ENCODE measurements around the gene SHROOM3. TPM values are rescaled to one million over a fixed set of nuclear protein-coding genes. Genes with fewer than 3 reads are reported as not detected.
A peak's percentile ranks its signal among the peaks of the same experiment; 100 is the strongest.

Gene SHROOM3
- total and polyA plus RNA-seq, 2 experiments from 2014 or later, result 11.3 to 73.5 TPM

- Mint-ChIP-seq H3K4me1 (peaks cover 19% of the 10 kb centered on the region), H3K27ac (no peak overlapping the region), H3K27me3 (ENCODE audit: insufficient read depth, low read depth, poor library complexity) (peaks cover 4% of the 10 kb centered on the region), H3K4me3 (no peak overlapping the region), H3K36me3 (ENCODE audit: low read depth) (no peaks in the 10 kb centered on the region), H3K9me3 (no peaks in the 10 kb centered on the region)
- Histone ChIP-seq H3K27me3 (ENCODE audit: insufficient read depth) (no peaks in the 10 kb centered on the region), H3K4me1 (ENCODE audit: insufficient read depth) (0 out of 2 replicates have a peak, but pooled peaks cover 11% of the 10 kb centered on the region), H3K4me3 (no peak overlapping the region), H4K20me1 (replicated peaks; ENCODE audit: insufficient read depth) (no peaks in the 10 kb centered on the region), H3K79me2 (replicated peaks; ENCODE audit: insufficient read depth) (no peaks in the 10 kb centered on the region), H3K4me2 (no peak overlapping the region), H3K9me2 (ENCODE audit: insufficient read depth) (no peaks in the 10 kb centered on the region), H3K36me3 (ENCODE audit: insufficient read depth) (no peaks in the 10 kb centered on the region), H3F3A (replicated peaks; ENCODE audit: low read depth) (no peaks in the 10 kb centered on the region), H3K27ac (ENCODE audit: low read depth) (no peak overlapping the region), H2AFZ (peak overlapping the region; percentile 98)
- TF ChIP-seq ETS1 (IDR thresholded peaks at IDR 0.05) (no peak), ZNF331 (CRISPR knock-in tag; IDR thresholded peaks at IDR 0.05; ENCODE audit: low read depth) (no peak), ZNF114 (CRISPR knock-in tag; IDR thresholded peaks at IDR 0.05) (no peak), EZH2phosphoT487 (IDR thresholded peaks at IDR 0.05; ENCODE audit: unreplicated experiment) (no peak), JUNB (IDR thresholded peaks at IDR 0.05; ENCODE audit: unreplicated experiment) (no peak)
- peak; percentile 41 for ATAC-seq
- DNase-seq (ENCODE audit: low spot score), result no peak
Measured at GRCh38 chr4:76830612-76830963, 395.6 kb downstream of the SHROOM3 start.

GRCh38 chr4:76830964-76831703, 396.1 kb downstream of the SHROOM3 start:
- Mint-ChIP-seq H3K4me3 (no peak overlapping the region), H3K36me3 (ENCODE audit: low read depth) (no peaks in the 10 kb centered on the region), H3K4me1 (peaks cover 19% of the 10 kb centered on the region), H3K9me3 (no peaks in the 10 kb centered on the region), H3K27me3 (ENCODE audit: insufficient read depth, low read depth, poor library complexity) (peaks cover 4% of the 10 kb centered on the region), H3K27ac (peak overlapping the region; percentile 16; the same call in 1 of the 2 replicates)
- Histone ChIP-seq H3F3A (replicated peaks; ENCODE audit: low read depth) (no peaks in the 10 kb centered on the region), H3K4me2 (no peak overlapping the region), H3K4me3 (no peak overlapping the region), H3K79me2 (replicated peaks; ENCODE audit: insufficient read depth) (no peaks in the 10 kb centered on the region), H3K27me3 (ENCODE audit: insufficient read depth) (no peaks in the 10 kb centered on the region), H3K36me3 (ENCODE audit: insufficient read depth) (no peaks in the 10 kb centered on the region), H3K4me1 (ENCODE audit: insufficient read depth) (0 out of 2 replicates have a peak, but pooled peaks cover 11% of the 10 kb centered on the region), H2AFZ (peak overlapping the region; percentile 98), H3K27ac (ENCODE audit: low read depth) (no peak overlapping the region), H4K20me1 (replicated peaks; ENCODE audit: insufficient read depth) (no peaks in the 10 kb centered on the region), H3K9me2 (ENCODE audit: insufficient read depth) (no peaks in the 10 kb centered on the region)
- DNase-seq (ENCODE audit: low spot score), result peak; percentile 37
- ATAC-seq, result peak; percentile 73
- TF ChIP-seq JUNB (IDR thresholded peaks at IDR 0.05; ENCODE audit: unreplicated experiment), result no peak
- TF ChIP-seq CTCF (conservative IDR thresholded peaks at IDR 0.05; ENCODE audit: low read depth in 2 of 2), result no peak
- no peak for TF ChIP-seq ZNF462 (CRISPR knock-in tag; IDR thresholded peaks at IDR 0.05)
- no peak for TF ChIP-seq EZH2phosphoT487 (IDR thresholded peaks at IDR 0.05; ENCODE audit: unreplicated experiment)

All from GM23338 (cell line).